ENCODE data around the gene PSMD1. TPM values are rescaled to one million over a fixed set of nuclear protein-coding genes. Genes with fewer than 3 reads are reported as not detected.
"Not testable (repeated sequence)": the region's sequence is repeated elsewhere in the genome, so short reads cannot be mapped to it uniquely, and the experiment has no call there.

The PSMD1 gene
- total RNA-seq, 1 experiment from 2014 or later, result 131 TPM

GRCh38 chr2:231159306-231159705, 102.6 kb downstream of the PSMD1 start:
- no peak for DNase-seq (ENCODE audit: low spot score)

DNA sequence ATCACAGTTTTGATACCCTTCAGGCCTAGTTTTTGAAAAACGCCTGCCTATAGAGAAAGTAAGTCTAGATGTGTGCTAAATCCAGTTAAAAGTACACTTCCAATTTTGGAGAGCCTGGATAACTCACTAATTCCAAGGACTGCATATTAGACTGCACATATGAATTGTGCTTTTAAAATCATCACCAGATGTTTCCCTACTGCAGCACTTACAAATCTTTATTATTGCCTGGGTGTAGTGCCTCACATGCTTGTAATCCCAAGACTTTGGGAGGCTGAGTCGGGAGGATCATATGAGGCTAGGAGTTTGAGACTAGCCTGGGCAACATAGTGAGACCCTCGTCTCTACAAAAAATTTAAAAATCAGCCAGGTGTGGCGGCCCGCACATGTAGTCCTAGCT, 104.0 kb downstream of the PSMD1 start:
- no peak for DNase-seq (ENCODE audit: low spot score)

DNA sequence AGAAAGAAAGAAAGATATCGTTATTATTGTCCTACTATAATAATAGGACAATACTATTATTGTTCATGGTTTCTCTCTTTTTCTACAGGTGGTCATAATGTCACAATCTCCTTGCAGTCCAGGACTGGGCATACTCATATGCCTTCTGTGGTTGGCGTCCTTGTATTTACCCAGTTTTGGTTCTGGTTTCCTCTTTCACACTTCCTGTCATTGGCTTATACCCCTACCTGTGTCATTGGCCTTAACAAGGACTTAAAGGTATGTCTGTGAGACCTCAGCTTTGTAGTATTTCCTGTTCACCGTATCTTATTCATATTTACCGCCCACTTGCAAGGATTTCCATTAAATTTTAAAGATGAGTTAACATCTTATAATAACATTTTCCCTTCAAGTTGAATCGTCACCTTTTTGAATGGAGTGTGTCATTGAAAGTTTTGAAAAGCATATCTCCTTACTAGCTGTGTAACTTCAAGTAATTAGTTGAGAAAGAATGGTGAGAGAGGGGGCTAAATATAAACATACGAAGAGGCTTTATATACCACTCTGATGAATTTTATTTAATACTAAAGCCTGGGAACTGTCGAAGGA, 104.7 kb downstream of the PSMD1 start:
- DNase-seq (ENCODE audit: low spot score), result peak; percentile 43

- peak; percentile 89 for DNase-seq (ENCODE audit: low spot score)
Measured at GRCh38 chr2:231161877-231162329, 105.2 kb downstream of the PSMD1 start.

GRCh38 chr2:231163011-231163410, 106.3 kb downstream of the PSMD1 start:
- no peak for DNase-seq (ENCODE audit: low spot score)

GRCh38 chr2:231163414-231164095, 106.9 kb downstream of the PSMD1 start:
- DNase-seq (ENCODE audit: low spot score), result no peak

- no peak for DNase-seq (ENCODE audit: low spot score)
Measured at GRCh38 chr2:231167745-231168459, 111.2 kb downstream of the PSMD1 start.

GRCh38 chr2:231168460-231169139, 111.9 kb downstream of the PSMD1 start:
- DNase-seq (ENCODE audit: low spot score), result no peak

GRCh38 chr2:231169488-231169887, 112.8 kb downstream of the PSMD1 start:
- no peak for DNase-seq (ENCODE audit: low spot score)

- DNase-seq (ENCODE audit: low spot score), result no peak
Measured at GRCh38 chr2:231170055-231170454, 113.4 kb downstream of the PSMD1 start.

- DNase-seq (ENCODE audit: low spot score), result no peak
Measured at GRCh38 chr2:231172025-231172424, 115.4 kb downstream of the PSMD1 start.

DNA sequence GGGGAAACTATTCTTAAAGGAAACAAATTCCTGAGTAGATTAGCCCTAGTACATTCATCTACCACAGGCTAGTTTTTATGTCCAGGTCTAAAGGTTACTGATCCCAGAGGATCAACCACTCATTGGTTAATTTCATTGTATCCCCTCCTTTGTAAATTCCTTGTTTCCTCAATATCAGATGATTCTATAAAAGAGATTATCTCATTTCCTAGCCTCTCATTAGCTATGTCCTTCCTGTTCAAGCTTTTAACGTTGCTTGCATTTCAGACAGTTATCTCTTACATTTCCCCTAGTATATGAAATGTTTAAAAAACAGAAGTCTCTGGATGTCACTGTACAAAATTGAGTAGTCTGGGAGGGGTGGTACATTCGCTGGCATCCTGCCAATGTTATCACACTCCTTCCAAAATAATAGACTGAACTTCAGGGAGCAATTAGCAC, 117.6 kb downstream of the PSMD1 start:
- DNase-seq (ENCODE audit: low spot score), result no peak

GRCh38 chr2:231176066-231176465, 119.4 kb downstream of the PSMD1 start:
- DNase-seq (ENCODE audit: low spot score), result no peak

DNA sequence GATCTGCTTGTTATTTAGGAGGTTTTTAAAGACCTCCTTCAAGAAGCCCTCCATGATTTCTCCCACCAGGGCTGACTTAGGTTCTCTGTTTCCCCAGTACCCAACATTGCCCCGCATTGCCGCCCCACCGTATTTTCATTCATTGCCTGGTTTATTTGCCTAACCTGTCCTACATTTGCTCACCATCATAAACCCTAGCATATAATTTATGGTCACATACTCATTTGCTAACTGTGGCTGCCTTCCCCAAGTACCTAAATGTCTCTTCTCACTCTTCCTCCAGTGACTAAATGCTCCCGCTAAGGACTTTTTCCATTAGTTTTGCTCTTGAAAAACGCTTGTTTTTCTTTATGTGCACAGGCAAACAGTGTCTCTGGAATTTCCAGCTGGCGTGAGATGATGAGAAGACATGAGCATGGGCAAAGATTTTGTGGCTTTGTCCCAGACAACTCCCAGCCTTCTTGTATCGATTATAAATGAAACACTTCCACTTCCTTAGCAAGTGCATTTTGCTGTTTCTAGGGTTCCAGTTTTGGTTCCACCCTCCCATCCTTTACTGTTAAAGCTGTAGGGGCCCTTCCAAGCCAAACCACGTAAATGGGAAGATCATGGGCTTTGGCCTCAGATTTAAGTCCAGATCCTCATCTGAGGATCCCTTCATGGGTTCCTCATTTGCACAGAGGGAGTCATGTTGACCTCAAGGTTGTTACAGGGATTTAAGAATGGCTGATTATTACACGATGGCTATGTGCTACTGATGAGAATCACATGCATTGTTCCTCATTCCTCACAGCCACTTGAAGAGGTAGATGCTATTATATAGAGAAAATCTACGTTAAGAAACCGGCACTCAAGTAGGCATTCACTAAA, 120.7 kb downstream of the PSMD1 start:
- DNase-seq (ENCODE audit: low spot score), result no peak

DNA sequence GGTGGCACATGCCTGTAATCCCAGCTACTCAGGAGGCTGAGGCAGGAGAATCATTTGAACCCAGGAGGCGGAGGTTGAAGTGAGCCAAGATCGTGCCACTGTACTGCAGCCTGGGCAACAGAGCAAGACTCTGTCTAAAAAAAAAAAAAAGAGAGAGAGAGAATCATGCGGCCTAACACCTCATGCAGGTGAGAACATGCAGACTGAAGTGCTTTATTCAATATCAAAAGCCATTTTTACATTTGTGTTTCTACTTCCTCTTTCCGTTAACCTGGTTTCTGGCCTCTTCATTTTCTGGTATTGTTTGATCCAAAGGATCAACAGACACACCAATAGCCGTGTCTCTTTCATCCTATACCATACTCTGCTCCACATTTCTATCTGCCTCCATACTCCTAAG, 122.1 kb downstream of the PSMD1 start:
- not testable (repeated sequence) for DNase-seq (ENCODE audit: low spot score)

- DNase-seq (ENCODE audit: low spot score), result peak; percentile 52
Measured at GRCh38 chr2:231181860-231182512, 125.3 kb downstream of the PSMD1 start.

DNA sequence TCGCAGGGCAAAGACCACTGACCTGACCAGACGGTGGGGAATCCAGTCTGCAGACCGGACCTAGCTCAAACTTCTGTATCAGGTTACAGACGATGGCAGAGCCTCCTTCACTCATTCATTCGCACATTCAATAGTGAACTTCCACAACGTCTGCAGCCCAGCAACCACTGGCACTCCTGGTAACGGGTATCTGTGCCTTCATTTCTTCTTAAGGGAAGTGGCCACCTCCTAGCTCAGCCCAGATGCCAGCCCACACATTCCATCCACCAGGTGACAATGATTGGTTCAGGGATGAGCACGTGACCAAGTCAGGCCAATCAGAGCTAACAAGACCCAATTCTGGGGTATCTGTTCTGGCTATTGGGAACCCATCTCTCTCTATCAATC, 125.8 kb downstream of the PSMD1 start:
- no peak for DNase-seq (ENCODE audit: low spot score)

DNA sequence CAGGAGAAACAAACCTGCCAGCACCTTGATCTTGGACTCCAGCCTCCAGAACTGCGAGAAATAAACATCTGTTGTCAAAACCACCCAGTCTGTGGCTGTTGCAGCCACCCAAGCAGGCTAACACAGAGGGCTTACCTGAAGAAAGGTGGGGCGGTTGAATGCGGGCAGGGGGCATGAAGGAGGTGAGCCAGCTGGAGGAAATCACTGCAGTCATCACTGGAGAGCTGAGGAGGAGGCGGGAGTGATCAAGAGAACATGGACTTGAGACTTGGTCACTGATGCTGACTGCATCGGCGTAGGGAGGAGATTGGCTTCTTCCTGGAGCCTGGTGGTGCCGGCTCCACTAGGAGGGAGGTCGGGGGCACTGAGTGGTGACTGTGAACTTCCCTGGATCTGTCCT, 127.2 kb downstream of the PSMD1 start:
- DNase-seq (ENCODE audit: low spot score), result no peak

- DNase-seq (ENCODE audit: low spot score), result no peak
Measured at GRCh38 chr2:231184319-231184718, 127.7 kb downstream of the PSMD1 start.

GRCh38 chr2:231185050-231185725, 128.5 kb downstream of the PSMD1 start:
- DNase-seq (ENCODE audit: low spot score), result no peak
